Fibroblast of villous mesenchyme (primary cell): ENCODE data around the gene TNNT2. TPM values are rescaled to one million over a fixed set of nuclear protein-coding genes. Genes with fewer than 3 reads are reported as not detected.

Experiments
- DNase-seq: peaks from one replicate; pipeline ENCODE4 v3.0.0-alpha.2; 2010; ENCODE audit warnings: low read depth
- H3K4me3 ChIP-seq: 2 replicates; pipeline ENCODE4 v1.5.1; 2011; ENCODE audit warnings: low read depth, mild to moderate bottlenecking, low read length
- total RNA-seq: library from RNA; depleted of rRNA; stranded (reverse); fragments of >200 nt; gene quantifications from 2 replicates; pipeline ENCODE4 v1.2.3, GENCODE V29; 2012
- TF ChIP-seq, protein P1 (sequence below): IDR thresholded peaks from 2 replicates; pipeline ENCODE4 v1.5.1; 2012; ENCODE audit warnings: low read depth, mild to moderate bottlenecking, low read length; ENCODE audit not compliant: insufficient read depth

Gene TNNT2
- total RNA-seq, 1 donor: 3.5 TPM

DNA sequence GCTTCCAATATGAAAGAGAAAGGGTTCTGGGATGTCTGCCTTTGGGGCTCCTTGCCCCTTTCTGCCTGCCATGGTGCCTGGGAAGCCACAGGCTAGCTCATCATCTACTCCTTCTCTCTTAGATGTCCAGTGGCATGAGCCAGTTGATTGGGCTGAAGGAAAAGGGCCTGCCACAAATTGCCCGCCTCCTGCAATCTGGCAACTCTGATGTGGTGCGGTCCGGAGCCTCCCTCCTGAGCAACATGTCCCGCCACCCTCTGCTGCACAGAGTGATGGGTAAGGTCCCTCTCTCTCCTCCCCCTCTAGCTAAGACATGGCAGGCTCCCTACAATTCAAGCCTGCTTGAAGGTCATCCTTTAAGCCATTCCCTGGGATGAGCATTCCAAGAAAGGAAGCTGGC is 53.2 kb downstream of the TNNT2 start:
- TF ChIP-seq, protein P1, sequence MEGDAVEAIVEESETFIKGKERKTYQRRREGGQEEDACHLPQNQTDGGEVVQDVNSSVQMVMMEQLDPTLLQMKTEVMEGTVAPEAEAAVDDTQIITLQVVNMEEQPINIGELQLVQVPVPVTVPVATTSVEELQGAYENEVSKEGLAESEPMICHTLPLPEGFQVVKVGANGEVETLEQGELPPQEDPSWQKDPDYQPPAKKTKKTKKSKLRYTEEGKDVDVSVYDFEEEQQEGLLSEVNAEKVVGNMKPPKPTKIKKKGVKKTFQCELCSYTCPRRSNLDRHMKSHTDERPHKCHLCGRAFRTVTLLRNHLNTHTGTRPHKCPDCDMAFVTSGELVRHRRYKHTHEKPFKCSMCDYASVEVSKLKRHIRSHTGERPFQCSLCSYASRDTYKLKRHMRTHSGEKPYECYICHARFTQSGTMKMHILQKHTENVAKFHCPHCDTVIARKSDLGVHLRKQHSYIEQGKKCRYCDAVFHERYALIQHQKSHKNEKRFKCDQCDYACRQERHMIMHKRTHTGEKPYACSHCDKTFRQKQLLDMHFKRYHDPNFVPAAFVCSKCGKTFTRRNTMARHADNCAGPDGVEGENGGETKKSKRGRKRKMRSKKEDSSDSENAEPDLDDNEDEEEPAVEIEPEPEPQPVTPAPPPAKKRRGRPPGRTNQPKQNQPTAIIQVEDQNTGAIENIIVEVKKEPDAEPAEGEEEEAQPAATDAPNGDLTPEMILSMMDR: no peak
- H3K4me3 ChIP-seq: no peak overlapping the region
- DNase-seq: no peak

DNA sequence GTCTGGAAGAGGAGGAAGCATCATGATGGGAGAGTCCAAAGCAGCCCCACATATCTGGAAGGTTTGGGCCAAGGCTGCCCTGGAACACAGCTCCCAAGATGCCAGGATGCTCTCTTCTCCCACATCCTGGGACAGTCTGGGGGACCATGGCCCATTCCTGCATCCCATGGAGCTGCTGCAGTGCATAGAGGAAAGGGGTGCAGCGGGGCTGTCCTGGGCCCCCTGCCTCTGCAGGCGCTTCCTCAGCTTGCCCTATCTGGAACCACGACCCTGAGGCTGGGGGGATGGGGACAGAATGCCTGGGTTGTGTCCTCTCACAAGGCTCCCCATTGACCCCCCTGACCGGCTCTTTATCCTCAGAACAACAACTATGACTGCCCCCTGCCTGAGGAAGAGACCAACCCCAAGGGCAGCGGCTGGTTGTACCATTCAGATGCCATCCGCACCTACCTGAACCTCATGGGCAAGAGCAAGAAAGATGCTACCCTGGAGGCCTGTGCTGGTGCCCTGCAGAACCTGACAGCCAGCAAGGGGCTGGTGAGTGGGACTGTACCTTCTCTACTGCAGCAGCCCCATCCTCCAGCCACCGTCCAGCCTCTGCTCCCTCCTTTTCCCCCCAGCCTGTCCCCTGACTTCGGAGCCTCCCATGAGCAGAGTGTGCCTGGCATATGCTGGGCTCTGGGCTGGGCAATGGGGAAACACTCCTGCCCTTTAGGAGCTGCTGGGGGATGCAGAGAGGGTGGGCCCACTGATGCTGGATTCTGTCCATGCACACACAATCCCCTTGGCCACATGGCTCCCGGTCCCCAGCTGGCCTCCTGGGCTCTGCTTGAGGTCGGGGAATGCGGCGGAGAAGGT is 54.6 kb downstream of the TNNT2 start:
- TF ChIP-seq, protein P1: no peak
- no peak for DNase-seq
- H3K4me3 ChIP-seq: no peak overlapping the region

DNA sequence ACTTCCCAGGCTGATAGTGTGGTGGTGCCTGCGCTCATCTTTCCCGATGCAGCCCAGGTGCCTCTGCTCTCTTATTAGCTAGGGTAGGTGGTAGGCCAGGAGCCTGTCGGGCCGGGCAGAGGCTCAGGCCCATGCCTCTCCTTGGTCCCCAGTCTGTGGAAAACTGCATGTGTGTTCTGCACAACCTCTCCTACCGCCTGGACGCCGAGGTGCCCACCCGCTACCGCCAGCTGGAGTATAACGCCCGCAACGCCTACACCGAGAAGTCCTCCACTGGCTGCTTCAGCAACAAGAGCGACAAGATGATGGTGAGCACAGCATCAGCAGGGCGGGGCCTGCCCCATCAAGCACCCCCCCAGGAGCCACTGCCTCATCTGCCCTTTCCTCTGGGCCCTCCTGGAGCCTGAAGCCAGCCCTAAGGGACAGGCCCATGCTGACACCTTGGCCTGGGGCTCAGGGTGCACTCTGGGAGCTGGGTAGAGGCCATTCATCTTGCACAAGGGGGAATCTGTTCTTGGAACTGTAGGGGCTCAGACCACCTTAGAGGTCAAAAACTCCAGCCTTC is 55.6 kb downstream of the TNNT2 start:
- DNase-seq: no peak
- H3K4me3 ChIP-seq: no peak overlapping the region
- TF ChIP-seq, protein P1: no peak

DNA sequence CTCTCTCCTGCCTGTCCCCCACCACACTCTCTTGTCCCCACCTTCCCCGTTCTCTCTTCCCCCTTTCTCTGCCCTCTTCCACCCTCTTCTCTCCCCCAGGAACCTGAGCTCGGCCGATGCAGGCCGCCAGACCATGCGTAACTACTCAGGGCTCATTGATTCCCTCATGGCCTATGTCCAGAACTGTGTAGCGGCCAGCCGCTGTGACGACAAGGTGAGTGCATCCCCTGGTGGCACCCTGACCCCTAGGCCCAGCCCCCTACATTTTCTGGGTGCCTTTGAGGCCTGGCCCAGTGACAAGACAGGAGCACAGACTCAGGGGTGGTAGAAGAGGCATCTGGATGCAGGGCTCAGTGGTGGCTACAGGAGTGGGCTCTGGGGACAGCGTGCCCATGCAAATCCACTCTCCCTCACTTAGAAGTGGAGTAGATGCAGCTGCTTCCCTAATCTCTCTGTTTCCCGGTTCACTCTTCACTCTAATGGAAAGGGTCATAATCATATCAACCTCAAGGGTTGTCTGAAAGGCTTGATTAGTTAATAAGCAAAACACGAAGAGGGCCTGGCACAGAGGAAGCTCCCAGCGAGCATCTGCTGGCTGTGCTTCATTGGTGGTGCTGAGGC is 57.2 kb downstream of the TNNT2 start:
- DNase-seq: no peak
- TF ChIP-seq, protein P1: no peak
- H3K4me3 ChIP-seq: no peak overlapping the region

DNA sequence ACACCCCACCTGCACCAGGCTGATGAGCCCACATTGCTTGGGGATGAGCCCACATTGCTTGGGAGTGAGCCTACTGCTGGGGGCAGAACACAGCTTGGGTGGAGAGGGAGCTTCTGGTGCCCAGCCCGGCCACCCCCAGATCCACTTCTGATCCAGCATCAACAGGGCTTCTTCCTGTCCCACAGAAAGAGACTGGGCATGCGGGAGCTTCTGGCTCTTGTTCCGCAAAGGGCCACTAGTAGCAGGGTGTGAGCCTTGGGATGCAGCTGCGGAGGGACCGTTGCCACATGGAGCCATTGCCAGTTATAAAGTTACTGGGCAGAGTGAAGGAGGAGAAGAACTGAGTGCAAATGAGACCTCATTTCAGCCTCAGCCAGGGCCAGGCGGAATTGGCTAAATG is 57.8 kb downstream of the TNNT2 start:
- no peak overlapping the region for H3K4me3 ChIP-seq
- TF ChIP-seq, protein P1: no peak
- no peak for DNase-seq

DNA sequence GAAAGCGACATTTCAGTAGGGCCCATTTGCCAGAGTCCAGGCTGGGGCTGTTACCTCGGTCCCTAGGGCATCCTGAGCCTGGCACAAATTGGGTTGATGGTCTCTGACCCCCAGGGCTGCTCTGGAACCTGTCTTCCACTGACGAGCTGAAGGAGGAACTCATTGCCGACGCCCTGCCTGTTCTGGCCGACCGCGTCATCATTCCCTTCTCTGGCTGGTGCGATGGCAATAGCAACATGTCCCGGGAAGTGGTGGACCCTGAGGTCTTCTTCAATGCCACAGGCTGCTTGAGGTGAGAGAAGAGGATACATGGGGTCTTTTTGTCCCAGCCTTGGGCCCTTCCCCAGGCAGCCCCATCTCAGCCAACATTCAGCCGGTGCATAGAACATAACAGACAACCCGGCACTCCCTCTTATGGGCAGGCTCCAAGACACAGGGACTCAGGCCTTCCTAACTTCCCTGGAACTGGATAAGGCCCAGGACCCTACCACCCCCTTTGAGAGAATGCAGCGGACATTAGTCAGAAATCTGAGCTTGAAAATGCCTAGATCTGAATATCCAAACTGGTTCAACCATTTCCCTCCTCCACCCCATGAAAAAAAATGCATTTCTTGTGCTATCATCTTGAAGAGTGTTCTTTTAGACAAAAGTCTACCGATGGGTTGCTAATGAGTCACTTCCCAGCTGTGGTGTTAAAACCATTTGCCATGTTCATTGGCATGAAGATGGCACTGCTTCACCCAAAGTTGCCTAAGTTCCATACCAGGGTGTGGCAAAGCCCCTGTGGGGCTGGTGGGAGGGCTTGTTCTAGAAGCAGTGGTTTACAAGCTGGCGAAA is 58.8 kb downstream of the TNNT2 start:
- no peak overlapping the region for H3K4me3 ChIP-seq
- DNase-seq: no peak
- TF ChIP-seq, protein P1: no peak
